ENCODE data around the gene CACHD1.

CACHD1 gene

DNA sequence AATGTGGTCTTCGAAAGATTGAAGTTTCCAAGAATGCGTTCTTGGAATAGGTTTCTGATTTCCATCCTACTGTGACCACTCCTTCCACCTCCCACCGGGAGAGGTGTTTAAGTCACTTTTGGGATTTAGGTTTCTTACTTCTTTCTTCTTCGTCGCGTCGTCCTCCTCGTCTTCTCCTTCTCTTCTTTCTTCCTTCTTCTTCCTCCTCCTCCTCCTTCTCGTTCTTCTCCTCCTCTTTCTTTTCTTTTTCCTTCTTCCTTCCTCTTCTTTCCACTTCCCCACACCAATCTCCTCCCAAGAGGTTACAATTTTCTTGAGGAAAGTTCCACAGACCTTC, 2.1 kb downstream of the CACHD1 start:
- H3K4me3 ChIP-seq (ENCODE audit: low read depth, low read length) = no peak overlapping the region
- no peak for DNase-seq (ENCODE audit: low read depth)
- TF ChIP-seq, protein P1, sequence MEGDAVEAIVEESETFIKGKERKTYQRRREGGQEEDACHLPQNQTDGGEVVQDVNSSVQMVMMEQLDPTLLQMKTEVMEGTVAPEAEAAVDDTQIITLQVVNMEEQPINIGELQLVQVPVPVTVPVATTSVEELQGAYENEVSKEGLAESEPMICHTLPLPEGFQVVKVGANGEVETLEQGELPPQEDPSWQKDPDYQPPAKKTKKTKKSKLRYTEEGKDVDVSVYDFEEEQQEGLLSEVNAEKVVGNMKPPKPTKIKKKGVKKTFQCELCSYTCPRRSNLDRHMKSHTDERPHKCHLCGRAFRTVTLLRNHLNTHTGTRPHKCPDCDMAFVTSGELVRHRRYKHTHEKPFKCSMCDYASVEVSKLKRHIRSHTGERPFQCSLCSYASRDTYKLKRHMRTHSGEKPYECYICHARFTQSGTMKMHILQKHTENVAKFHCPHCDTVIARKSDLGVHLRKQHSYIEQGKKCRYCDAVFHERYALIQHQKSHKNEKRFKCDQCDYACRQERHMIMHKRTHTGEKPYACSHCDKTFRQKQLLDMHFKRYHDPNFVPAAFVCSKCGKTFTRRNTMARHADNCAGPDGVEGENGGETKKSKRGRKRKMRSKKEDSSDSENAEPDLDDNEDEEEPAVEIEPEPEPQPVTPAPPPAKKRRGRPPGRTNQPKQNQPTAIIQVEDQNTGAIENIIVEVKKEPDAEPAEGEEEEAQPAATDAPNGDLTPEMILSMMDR (IDR thresholded peaks at IDR 0.05; ENCODE audit: low read depth, low read length, missing control alignments) = no peak

DNA sequence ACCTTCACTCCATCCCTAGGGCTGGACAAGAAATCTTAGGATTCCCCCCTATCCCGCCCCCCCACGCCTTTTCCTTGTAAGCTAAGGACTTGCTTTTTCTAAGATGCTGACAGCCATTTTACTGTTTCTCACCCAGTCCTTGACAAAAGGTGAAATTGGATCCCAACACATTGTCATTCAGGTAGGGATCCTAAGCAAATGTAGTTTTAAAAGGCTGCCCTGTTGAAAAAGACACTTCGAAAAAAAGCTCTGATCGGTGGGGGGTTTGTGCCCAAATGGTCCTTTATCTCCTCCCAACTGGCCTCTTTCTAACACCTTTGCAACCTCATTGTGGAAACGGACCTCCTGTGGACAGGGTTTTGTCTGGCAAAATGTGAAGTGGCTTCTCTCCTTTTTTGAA, 2.9 kb downstream of the CACHD1 start:
- no peak overlapping the region for H3K4me3 ChIP-seq (ENCODE audit: low read depth, low read length)

DNA sequence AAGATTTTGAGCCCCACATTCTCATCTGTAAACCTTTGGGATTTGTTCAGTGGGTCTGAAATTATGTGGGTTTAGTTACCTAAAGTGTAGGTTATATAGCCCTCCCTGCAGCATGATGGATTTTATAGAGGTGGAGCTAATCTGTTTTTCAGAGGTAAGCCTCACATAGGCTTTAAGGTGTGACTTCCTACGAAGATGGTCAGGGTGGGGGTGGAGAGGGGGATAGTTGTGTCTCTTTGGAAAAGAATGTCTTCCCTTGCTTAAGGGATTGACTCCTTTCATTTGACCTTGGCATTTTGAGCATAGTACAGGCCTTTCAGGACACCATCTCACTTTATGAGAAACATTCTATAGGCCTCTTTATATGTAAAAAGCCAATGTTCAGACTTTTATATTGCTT, 3.4 kb downstream of the CACHD1 start:
- no peak overlapping the region for H3K4me3 ChIP-seq (ENCODE audit: low read depth, low read length)
- TF ChIP-seq, protein P1 (IDR thresholded peaks at IDR 0.05; ENCODE audit: low read depth, low read length, missing control alignments) = no peak
- DNase-seq (ENCODE audit: low read depth) = no peak

More for the DNA sequence above, 2.9 kb downstream of the CACHD1 start:
- TF ChIP-seq, protein P1 (IDR thresholded peaks at IDR 0.05; ENCODE audit: low read depth, low read length, missing control alignments) = no peak
- DNase-seq (ENCODE audit: low read depth) = no peak

DNA sequence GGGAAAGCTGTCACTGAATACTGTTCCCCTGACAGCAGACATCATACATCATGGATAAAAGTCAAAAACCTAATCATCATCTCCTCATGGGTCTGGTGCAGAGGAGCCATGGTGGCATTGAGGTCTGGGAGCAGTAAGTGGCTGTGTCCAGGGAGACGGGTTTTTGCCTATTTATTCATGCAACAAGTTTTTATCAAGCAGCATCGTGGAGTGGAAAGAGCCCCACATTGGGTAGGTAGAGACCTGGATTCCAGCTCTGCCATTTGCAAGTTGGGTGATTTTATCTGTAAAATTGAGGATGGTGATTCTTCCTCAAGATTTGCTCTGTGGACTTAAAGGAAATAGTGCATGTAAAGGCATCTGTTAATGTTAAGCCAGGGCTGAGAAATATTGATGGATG, 4.2 kb downstream of the CACHD1 start:
- DNase-seq (ENCODE audit: low read depth) = no peak
- TF ChIP-seq, protein P1 (IDR thresholded peaks at IDR 0.05; ENCODE audit: low read depth, low read length, missing control alignments) = no peak
- H3K4me3 ChIP-seq (ENCODE audit: low read depth, low read length) = no peak overlapping the region

DNA sequence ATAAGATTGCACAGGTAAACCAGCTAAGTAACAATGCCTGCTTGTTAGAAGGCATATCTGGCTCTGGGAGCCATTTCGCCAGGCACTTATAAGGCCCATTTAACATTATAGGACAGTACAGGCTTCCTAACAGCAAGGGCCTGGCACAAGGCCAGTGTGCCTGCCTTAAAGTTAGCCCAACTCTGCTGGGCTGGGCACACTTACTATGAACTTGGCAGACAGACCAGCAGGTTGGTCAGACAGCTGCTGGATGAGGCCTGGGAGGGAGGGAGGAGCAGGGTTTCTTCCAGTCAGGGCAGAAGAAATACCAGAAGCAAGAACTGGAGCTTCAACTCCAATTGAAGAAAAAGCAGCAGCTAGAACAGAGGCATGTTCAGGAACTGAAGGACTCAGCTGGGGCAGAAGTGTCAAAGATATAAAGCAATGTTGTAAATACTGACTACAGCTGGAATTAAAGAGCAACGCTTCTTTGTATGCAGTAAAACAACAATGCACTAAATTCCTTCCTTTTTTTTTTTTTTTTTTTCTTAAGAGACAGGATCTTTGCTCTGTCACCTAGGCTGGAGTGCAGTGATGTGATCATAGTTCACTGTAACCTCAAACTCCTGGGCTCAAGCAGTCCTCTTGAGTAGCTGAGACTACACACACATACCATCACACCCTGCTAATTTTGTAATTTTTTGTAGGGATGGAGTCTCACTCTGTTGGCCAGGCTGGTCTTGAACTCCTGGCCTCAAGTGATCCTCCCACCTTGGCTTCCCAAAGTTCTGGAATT, 4.9 kb downstream of the CACHD1 start:
- no peak for DNase-seq (ENCODE audit: low read depth)
- TF ChIP-seq, protein P1 (IDR thresholded peaks at IDR 0.05; ENCODE audit: low read depth, low read length, missing control alignments) = no peak
- no peak overlapping the region for H3K4me3 ChIP-seq (ENCODE audit: low read depth, low read length)

DNA sequence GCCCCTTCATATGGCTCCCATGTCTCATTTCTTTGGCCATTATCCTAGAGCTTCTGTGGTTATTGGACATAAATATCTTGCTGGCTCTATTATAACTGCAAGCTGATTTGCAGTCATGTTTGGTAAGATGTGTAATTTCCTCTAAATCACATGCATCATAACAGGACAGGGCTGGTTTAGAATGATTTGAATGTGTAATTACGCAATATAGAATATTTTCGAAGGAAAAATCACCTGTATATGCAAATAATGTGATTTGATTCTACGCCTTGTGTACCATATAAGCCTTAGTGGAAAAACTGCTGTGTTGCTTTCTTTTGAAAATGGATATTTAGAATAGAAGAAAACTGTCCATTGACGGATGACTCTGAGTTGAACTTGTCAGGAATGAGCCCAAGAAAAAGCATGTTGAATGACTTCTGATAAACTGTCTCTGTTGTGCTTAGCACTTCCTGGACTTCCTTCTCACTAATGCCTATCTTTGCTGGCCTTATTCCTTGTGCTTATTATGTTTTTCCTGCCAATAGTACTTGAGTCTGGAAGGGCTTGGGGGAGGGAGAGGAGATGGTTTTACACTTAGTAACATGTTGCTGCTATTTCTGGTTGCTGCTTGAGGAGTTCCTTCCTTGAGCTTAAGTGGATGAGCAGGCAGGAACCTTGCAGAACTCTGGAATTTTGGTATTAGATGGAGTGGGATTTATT, 6.5 kb downstream of the CACHD1 start:
- H3K4me3 ChIP-seq (ENCODE audit: low read depth, low read length) = no peak overlapping the region
- no peak for DNase-seq (ENCODE audit: low read depth)
- TF ChIP-seq, protein P1 (IDR thresholded peaks at IDR 0.05; ENCODE audit: low read depth, low read length, missing control alignments) = no peak

Measured in GM12864 (cell line).